Measurements from ENCODE around the gene RBAK. TPM values are rescaled to one million over a fixed set of nuclear protein-coding genes. Genes with fewer than 3 reads are reported as not detected.

The RBAK gene
- total RNA-seq, result 16.1 TPM

DNA sequence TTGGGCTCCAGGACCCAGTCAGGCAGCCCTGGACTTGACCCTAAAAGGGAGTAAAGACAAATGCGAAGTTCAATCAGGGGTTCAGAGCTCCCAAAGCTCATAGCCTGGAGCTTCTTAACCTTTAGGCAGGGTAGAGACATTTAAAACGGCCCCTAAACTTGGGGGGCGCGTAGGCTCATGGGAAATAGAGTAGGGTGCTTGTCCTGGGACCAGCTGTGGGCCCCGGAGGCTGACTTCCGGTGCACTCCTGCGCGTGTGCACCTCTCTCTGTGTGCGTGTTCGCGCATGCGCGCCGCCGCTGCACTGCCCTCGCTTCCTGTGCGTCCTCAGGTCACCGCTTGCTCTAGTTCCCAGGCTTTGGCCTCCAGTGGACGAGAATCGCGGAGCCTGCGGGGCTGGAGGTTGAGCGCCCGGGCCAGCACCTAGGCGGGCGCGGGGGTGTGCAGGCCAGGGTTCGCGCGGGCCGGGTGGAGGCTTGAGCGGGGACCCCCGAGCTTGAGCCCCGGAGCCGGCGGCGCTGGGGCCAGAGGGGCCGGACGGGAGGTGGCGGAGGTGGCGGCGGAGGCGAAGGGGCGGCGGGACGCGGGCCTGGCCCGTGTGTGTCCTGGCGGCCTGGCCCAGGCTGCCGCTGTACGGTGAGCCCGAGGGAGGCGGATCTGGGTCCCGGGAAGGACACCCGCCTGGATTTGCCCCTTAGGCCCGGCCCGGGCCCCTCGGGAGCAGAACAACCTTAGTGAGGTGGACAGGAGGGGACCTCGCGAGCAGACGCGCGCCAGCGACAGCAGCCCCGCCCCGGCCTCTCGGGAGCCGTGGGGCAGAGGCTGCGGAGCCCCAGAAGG, at the start of gene RBAK:
Gene RBAK, plus strand, starts transcription at position 303 of the 839 bp plus-strand sequence. CDS start 2,217 bp downstream, outside the sequence.

Small RNA genes lying within 50 kb of the gene (small RNA-seq; reads per million reads assigned to genes)
- gene AC092032.1, result not detected

Other genes starting within 250 kb of the RBAK start
- 1.8 TPM for gene PAPOLB, start 183.8 kb upstream of the RBAK start, total RNA-seq
- 6.2 TPM for gene RADIL, start 162.1 kb upstream of the RBAK start, total RNA-seq
- 8.5 TPM for gene MMD2, start 86.7 kb upstream of the RBAK start, total RNA-seq
- gene WIPI2, start 144.4 kb downstream of the RBAK start, total RNA-seq, result 45.9 TPM
- 18.7 TPM for gene SLC29A4, start 237.1 kb downstream of the RBAK start, total RNA-seq